Psoas muscle (tissue), 8 donors: Measurements from ENCODE around the gene IFITM10. TPM values are rescaled to one million over a fixed set of nuclear protein-coding genes. Genes with fewer than 3 reads are reported as not detected.
A peak's percentile ranks its signal among the peaks of the same experiment; 100 is the strongest.
"Not testable (repeated sequence)": the region's sequence is repeated elsewhere in the genome, so short reads cannot be mapped to it uniquely, and the experiment has no call there.

ENCODE experiments used
- ATAC-seq, 4 donors: fragments of 200-7000 bp; cut with Tn5 transposase; one replicate each; pipeline ENCODE4 v1.9.1; 2020; ENCODE audit warnings: moderate library complexity in 3 of 4, mild to moderate bottlenecking in 2 of 4
- DNase-seq, 2 donors: peaks; one replicate each; pipeline ENCODE4 v3.0.0-alpha.2; 2020
- H3K27ac ChIP-seq: fragments of 200-600 bp; one replicate; pipeline ENCODE4 v1.8.0; 2022
- H3K27me3 ChIP-seq, 3 donors: fragments of 200-600 bp in 1 of 3; one replicate each; pipeline versions ENCODE4 v1.6.1 to v1.8.0; 2013 to 2022; ENCODE audit warnings: low read length in 2 of 3, mild to moderate bottlenecking in 2 of 3, moderate library complexity in 1 of 3; ENCODE audit not compliant: insufficient read depth in 3 of 3
- H3K36me3 ChIP-seq, 2 donors: fragments of 200-600 bp in 1 of 2; one replicate each; pipeline versions ENCODE4 v1.6.1 to v1.8.0; 2013 to 2022; ENCODE audit warnings: low read depth in 1 of 2, mild to moderate bottlenecking in 1 of 2, moderate library complexity in 1 of 2; ENCODE audit not compliant: insufficient read depth in 1 of 2
- H3K4me1 ChIP-seq: fragments of 200-600 bp; one replicate; pipeline ENCODE4 v1.8.0; 2022
- H3K4me3 ChIP-seq: fragments of 200-600 bp; one replicate; pipeline ENCODE4 v1.8.0; 2022; ENCODE audit warnings: mild to moderate bottlenecking
- H3K9me3 ChIP-seq: fragments of 200-600 bp; one replicate; pipeline ENCODE4 v1.8.0; 2022
- WGBS, 3 donors: extraction: QIAGEN DNeasy Blood & Tissue Kit; methylation state at CpG; one replicate each; pipeline versions ENCODE4 v1.1.6 to v1.1.7; 2013; 5-methylcytosine and 5-hydroxymethylcytosine counted together
- intact Hi-C, 2 donors: fragments of 100-400 bp; cut with DNase I; formaldehyde crosslinking; loops; one replicate each; pipeline versions ENCODE4 v1.11.0 to v1.14.2; 2022
- polyA plus RNA-seq, 3 donors: library from polyadenylated mRNA; stranded (reverse); fragments of 200-250 nt; gene quantifications; one replicate each; pipeline ENCODE4 v1.2.3, GENCODE V29; 2013
- total RNA-seq, 4 donors: library from RNA; stranded (reverse); fragmentation: NEBNext Ultra II Directional in 2 of 4; extraction: Animal tissue kit (Norgen Biotek cat#: 25700) in 2 of 4; gene quantifications; one replicate each; pipeline versions ENCODE4 v1.2.1 to v1.2.4, GENCODE V29; 2021 to 2023
- TF ChIP-seq, protein P1 (sequence below): fragments of 200-600 bp; IDR thresholded peaks from one replicate; pipeline ENCODE4 v1.8.0; 2022; ENCODE audit warnings: antibody characterized with exemption
- donor health status: healthy with polysubstance abuse.
- donor health status: DM: no; HTN: no; CAD: no; lungs with moderate emphysema.
- donor health status: Bipolar disorder and iron deficiency.
- donor health status: healthy.
- donor health status: DM: yes; HTN: yes; CAD: no.
- donor health status: DM: no; HTN: no; CAD: no.
- donor health status: DM: no; HTN: no; CAD: no.
- donor health status: DM: yes; HTN: yes; CAD: no.

The IFITM10 gene
- total and polyA plus RNA-seq, 7 donors, result 0.70 to 6.1 (median 1.6) TPM

DNA sequence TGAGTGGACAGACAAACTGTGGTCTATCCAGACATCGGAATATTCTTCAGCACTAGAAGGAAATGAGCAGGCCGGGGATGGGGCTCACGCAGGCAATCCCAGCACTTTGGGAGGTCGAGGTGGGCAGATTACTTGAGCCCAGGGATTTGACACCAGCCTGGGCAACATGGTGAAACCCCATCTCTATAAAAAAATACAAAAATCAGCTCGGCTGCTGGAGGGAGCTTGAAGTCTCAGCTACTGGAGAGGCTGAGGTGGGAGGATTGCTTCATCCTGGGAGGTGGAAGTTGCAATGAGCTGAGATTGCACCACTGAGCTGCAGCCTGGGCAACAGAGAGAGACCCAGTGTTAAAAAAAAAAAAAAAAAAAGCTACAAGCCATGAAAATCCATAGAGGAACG, 21.3 kb upstream of the IFITM10 start:
- ATAC-seq (peak in 1 of 4 donors; percentile 43), DNase-seq (peak in 1 of 2 donors; percentile 38)
- no peaks in the 10 kb centered on the region for H3K9me3 ChIP-seq
- TF ChIP-seq, protein P1, sequence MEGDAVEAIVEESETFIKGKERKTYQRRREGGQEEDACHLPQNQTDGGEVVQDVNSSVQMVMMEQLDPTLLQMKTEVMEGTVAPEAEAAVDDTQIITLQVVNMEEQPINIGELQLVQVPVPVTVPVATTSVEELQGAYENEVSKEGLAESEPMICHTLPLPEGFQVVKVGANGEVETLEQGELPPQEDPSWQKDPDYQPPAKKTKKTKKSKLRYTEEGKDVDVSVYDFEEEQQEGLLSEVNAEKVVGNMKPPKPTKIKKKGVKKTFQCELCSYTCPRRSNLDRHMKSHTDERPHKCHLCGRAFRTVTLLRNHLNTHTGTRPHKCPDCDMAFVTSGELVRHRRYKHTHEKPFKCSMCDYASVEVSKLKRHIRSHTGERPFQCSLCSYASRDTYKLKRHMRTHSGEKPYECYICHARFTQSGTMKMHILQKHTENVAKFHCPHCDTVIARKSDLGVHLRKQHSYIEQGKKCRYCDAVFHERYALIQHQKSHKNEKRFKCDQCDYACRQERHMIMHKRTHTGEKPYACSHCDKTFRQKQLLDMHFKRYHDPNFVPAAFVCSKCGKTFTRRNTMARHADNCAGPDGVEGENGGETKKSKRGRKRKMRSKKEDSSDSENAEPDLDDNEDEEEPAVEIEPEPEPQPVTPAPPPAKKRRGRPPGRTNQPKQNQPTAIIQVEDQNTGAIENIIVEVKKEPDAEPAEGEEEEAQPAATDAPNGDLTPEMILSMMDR, result no peak
- H3K27me3 ChIP-seq, result no peaks in the 10 kb centered on the region
- WGBS, 3 donors, result 79 to 85% (median 84%) methylated on average over 6 of the region's 6 CpGs
- no peaks in the 10 kb centered on the region for H3K4me1 ChIP-seq
- no peaks in the 10 kb centered on the region for H3K36me3 ChIP-seq
- intact Hi-C loops, result no loop called here
- no peak overlapping the region for H3K27ac ChIP-seq
- H3K4me3 ChIP-seq, result no peak overlapping the region

DNA sequence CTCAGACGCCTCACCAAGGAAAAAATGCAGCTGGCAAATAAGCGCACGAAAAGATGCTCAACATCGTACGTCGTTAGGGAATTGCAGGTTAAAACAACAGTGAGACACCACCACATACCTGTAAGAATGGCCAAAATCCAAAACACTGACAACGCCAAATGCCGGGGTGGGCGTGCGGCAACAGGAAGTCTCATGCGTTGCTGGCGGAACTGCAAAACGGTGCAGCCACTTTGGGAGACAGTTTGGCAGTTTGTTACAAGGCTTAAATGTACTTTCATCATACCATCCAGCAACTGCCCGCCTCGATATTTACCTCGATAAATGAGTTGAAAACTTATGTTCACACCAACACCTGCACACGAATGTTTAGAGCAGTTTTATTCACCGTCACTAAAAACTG, 20.9 kb upstream of the IFITM10 start:
- 80 to 86% (median 85%) methylated on average over 18 of the region's 18 CpGs for WGBS, 3 donors
- Histone ChIP-seq H3K4me3 (no peak overlapping the region), H3K36me3 (no peaks in the 10 kb centered on the region), H3K9me3 (no peaks in the 10 kb centered on the region), H3K4me1 (no peaks in the 10 kb centered on the region), H3K27ac (no peak overlapping the region), H3K27me3 (no peaks in the 10 kb centered on the region)
- intact Hi-C loops, result no loop called here
- DNase-seq (peak in 1 of 2 donors; percentile 44), ATAC-seq (no peak)
- TF ChIP-seq, protein P1, result no peak

DNA sequence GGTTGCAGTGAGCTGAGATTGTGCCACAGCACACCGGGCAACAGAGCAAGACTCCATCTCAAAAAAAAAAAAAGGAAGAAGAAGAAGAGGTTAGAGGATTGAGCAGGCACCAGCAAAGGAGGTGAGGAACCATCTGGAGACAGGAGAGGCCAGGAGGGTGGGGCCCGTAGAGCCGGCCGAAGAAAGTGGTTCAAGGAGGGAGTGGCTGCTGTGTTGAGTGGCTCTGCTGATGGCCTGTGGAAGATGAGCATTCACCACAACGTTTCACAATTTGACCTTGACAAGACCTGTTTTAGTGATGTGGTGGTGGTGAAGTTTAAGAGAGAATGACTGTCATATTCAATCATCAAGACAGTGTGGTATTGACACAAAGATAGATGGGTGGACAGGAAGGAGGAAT, 20.1 kb upstream of the IFITM10 start:
- no peaks in the 10 kb centered on the region for H3K36me3 ChIP-seq
- TF ChIP-seq, protein P1, result no peak
- H3K4me1 ChIP-seq, result no peaks in the 10 kb centered on the region
- no peaks in the 10 kb centered on the region for H3K9me3 ChIP-seq
- 68 to 70% (median 69%) methylated on average over 5 of the region's 5 CpGs for WGBS, 3 donors
- ATAC-seq, result no peak
- no peak overlapping the region for H3K4me3 ChIP-seq
- intact Hi-C loops, result no loop called here
- DNase-seq, result peak in 1 of 2 donors; percentile 50
- no peak overlapping the region for H3K27ac ChIP-seq
- H3K27me3 ChIP-seq, result no peaks in the 10 kb centered on the region

DNA sequence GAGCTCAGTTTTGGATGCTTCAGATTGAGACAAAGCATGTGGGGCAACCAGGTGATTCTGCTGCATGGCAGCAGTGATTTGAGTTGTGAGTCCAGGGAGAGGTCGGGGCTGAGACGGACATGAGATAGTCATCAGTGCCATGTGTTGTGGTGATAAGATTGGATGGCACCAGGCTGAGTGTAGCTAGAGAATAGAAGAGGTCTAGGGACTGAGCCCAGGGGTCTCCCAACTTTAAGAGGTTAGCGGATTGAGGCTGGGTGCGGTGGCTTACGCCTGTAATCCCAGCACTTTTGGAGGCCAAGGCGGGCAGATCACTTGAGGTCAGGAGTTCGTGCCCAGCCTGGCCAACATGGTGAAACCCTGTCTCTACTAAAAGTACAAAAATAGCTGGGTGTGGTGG, 19.7 kb upstream of the IFITM10 start:
- WGBS, 3 donors, result 86 to 90% (median 88%) methylated on average over 7 of the region's 7 CpGs

DNA sequence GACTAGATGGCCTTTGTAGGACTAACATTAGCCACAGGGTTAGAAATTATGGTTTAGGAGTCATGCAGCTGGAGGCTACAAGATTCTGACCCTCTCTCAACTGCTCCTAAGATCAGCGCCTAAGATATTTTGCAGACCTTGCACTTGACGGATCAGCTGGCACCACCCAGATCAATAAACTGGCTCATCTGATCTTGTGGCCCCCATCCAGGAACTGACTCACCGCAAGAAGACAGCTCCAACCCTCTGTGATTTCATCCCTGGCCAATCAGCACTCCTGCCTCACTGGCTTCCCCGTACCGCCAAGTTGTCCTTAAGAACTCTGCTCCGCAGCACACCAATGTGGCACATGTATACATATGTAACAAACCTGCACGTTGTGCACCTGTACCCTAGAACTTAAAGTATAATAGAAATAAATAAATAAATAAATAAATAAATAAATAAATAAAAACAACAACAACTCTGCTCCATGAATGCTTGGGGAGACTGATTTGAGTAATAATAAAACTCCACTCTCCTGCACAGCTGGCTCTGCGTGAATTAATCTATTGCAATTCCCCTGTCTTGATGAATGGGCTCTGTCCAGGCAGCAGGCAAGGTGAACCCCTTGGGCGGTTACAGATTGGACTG, 19.0 kb upstream of the IFITM10 start:
- peak in 1 of 2 donors; percentile 24 for DNase-seq
- H3K9me3 ChIP-seq, H3K4me3 ChIP-seq, H3K27me3 ChIP-seq, H3K36me3 ChIP-seq, ATAC-seq, intact Hi-C loops, H3K4me1 ChIP-seq, H3K27ac ChIP-seq: not testable (repeated sequence)
- 88 to 89% (median 88%) methylated on average over 9 of the region's 9 CpGs for WGBS, 3 donors

More for the DNA sequence above, 19.7 kb upstream of the IFITM10 start:
- intact Hi-C loops, result no loop called here
- no peak overlapping the region for H3K4me3 ChIP-seq
- H3K27ac ChIP-seq, result no peak overlapping the region
- no peaks in the 10 kb centered on the region for H3K36me3 ChIP-seq
- TF ChIP-seq, protein P1, result no peak
- H3K27me3 ChIP-seq, result no peaks in the 10 kb centered on the region
- H3K4me1 ChIP-seq, result no peaks in the 10 kb centered on the region
- H3K9me3 ChIP-seq, result no peaks in the 10 kb centered on the region
- ATAC-seq (no peak), DNase-seq (peak in 1 of 2 donors; percentile 28)
